Pons (tissue), 1 donor: ENCODE data around the gene ZNF385D.

Experiments
- DNase-seq: peaks from one replicate; pipeline ENCODE4 v3.0.0-alpha.2; 2016; ENCODE audit warnings: low spot score

Gene ZNF385D

GRCh38 chr3:21670386-21670785 lies 80.6 kb downstream of the ZNF385D start:
- DNase-seq: no peak

- no peak for DNase-seq
Measured at GRCh38 chr3:21668012-21668411, 83.0 kb downstream of the ZNF385D start.

DNA sequence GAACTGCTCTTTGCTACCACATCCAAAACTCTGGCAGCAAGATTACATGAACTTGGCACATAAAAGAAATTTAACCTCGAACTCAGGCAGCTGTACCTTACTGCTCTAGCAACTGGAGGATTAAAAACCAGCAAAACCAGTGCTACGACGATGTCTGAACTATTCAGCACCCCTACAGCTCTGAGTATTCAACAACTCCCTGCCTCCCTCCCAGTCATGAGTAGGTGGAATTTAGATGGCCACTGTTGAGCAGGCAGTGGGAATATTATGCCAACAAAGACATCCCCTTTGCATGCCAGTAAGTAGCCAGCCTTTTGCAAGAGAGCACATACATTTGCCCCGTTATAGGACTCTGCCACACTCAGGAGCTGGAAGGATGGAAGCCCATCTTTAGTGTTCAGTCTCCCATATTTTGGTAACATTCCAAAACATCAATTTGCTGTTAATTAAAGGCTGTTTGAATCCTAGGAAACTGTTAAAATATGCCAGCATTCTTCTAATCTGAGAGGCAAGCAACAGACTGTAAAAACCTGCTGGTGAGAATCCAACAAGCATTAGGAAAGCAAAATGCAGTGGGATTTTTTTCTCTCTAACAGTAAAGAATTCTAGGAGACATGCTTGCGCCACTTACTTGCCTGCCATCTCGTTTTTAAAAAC lies 85.4 kb downstream of the ZNF385D start:
- DNase-seq: no peak

- no peak for DNase-seq
Measured at GRCh38 chr3:21664996-21665395, 86.0 kb downstream of the ZNF385D start.

GRCh38 chr3:21662403-21662802 lies 88.6 kb downstream of the ZNF385D start:
- no peak for DNase-seq

DNA sequence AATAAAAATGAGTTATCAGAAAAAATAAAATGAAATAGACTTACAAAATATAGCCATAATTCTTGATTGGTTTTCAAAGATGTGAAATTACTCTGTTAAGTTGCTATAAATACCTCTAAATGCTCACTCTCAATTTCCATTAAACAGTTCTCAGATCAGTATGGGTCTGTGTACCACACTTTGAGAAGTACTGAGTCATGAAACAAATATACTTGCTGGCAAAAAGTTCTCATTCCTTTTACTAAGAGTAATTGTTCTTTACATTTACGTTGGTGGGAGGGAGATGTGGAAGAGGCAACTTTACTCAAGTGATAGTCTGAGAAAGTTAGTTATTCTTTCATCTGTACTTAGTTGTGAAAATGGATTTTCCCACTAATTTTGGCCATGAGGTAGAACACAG lies 96.3 kb downstream of the ZNF385D start:
- DNase-seq: no peak

DNA sequence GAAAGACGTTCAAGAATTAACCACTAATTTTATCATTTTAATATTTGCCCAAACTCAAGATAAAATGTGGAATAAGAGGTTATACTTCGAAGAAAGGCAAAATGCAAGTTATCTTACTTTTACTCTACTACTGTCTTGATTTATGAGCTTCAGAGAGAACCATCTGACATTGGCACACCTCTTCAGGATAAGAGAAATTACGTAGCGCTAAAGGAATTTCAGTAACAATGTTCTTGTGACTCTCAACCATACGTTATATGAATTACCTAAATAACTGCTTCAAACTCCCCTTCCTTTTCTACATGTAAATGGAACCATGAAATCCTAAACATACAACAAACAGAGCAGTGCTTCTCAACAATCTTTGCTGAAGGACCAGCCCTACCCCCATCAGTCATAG lies 96.8 kb downstream of the ZNF385D start:
- DNase-seq: no peak

DNA sequence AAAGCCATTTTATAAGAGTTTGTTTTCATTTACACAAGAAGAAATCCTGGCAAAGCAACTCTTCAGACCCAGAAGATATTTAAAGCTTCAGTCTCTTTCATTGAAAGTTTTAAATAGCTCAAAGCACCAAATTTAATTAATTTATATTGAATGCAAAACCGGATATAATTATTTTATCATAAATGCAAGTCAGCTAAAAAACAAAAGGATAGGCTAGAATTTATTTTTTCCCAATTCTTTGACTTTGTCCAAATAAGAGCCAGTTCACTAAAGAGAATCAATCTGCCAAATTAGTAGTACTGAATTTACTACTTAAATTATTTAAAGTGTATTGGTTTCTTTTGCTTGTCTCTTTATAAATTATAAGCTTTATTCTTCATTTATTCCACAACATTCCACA lies 101.5 kb downstream of the ZNF385D start:
- DNase-seq: no peak

GRCh38 chr3:21647961-21648360 lies 103.0 kb downstream of the ZNF385D start:
- no peak for DNase-seq

DNA sequence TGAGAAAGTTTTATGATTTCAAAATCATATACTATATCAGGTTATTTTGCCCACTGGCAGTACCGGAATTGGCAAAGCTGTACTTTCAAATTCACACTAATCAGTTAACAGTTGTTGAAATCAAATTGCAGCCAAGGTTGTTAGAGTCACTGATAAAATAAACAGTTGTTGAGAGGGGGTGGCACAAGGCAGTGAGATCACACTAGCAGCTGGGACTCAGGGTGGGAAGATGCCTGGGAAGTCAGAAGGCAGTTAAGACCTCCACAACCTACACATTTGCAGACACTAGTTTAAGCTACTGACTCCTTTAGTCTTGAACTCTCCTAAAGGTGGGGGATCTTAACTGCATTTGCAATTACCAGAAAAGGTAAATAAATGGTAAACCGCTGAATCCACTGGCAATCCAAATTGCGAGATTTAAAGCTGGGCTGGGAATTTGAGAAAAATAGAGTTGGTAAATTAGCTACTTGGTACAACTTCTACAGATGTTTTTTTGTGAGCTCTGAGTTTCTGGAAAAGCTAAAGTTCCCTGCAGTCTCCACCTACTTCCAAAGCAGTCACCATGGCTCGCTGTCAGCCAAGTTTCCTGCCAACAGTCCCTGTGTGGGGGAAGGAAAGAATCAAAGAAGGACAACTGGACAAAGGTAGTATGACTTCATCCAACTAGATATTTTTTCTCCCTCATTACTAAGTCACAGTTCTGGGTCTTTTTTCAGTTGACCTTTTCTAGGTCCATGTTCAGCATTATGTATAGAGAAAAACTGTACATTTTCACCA lies 105.7 kb downstream of the ZNF385D start:
- DNase-seq: peak; percentile 9

DNA sequence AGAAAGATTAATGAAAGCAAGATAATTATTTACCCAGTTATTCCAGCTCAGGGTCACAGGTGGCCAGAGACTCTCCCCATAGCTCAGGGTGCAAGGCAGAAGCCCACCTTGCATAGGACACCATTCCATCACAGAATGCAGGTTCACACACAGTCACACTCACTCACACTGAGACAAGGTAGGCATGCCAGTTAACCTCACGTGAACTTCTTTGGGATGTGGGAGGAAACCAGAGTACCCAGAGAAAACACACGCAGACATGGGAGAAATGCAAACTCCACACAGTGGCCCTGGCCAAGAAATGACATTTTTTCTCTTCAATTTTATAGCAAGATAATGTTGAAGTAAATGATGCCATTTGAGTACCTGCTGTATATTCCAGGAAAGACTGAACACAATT lies 106.7 kb downstream of the ZNF385D start:
- DNase-seq: no peak

- no peak for DNase-seq
Measured at GRCh38 chr3:21643752-21644151, 107.3 kb downstream of the ZNF385D start.

DNA sequence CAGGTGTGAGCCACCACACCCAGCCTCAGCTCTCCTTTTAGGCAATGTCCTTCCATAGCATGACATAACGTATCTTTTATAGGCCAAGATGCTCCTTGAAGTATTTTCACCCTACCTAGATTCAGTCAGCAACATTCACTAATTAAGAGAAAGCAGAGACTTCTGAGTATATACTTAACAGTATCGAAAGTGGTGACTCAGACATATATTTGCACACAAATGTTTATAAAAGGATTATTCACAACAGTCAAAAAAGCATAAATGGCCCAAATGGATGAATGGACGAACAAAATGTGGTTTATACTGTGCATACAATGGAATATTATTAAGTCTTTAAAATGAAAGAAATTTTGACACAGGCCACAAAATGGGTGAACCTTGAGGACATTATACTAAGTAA lies 108.6 kb downstream of the ZNF385D start:
- DNase-seq: no peak

DNA sequence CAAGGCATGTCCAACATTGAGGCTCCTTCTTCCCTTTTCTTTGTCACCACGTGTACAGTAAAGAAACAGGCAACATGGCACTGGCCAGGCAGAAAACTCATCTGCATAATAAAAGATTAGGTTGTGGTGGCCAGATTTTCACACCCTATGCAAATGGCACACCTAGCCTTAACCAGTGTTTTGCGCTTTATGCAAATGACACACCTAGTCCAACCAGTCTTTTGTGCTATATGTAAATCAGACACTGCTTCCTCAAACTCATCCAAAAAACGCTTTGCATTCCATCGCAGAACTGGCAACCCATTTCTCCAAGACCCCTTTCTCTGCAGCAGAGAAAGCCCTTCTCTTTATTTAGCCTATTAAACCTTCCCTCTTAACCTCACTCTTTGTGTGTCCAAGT lies 109.1 kb downstream of the ZNF385D start:
- no peak for DNase-seq

DNA sequence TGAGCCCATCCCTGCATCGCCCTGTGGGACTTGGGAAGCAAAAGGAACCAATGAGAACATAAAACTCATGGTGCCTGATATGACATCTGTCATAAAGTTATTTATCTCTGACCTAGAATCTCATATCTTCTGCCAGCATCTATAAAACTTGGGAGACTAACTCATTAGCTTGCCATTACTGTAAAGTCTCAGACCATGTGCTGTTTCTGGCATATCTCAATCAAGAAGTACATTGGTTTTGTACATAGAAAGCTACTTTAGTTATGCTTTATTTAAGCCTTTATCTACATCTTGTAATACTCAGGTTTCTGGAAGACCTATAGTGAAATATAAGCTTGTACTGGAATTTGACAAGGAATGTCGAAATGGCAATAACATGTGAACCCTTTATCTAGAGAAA lies 112.5 kb downstream of the ZNF385D start:
- DNase-seq: no peak

DNA sequence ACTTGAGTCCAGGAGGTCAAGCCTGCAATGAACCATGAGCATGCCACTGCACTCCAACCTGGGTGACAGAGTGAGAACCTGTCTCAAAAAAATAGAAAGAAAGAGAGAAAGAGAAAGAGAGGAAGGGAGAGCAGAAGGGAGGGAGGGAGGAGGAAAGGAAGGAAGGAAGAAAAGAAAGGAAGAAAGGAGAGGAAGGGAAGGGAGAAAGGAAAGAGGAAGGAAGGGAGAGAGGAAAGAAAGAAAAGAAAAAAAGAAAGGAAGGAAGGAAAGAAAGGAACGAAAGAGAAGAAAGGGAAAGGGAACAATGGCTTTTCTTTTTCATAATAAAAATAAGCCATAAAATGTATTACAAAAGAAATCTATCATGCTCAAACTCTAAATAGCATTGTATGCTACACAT lies 116.9 kb downstream of the ZNF385D start:
- DNase-seq: no peak

DNA sequence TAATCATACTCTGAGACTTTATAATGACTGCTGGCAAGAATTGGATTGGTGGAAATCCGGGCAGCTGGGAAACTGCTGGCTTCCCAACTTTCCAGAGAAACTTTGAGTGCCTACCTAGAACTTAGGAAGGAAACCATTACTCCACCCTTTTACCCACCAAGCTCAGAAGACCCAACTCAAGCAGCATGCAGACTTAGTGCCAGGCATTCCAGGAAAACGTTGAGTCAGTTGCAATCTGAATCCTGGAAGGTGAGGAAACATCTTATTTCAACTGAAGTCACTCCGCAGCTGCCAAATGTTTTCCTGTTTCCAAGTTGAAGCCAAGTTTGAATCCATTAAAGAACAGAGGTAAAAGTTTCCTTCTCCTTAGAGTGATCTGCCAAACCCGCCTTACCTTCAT lies 126.5 kb downstream of the ZNF385D start:
- no peak for DNase-seq

DNA sequence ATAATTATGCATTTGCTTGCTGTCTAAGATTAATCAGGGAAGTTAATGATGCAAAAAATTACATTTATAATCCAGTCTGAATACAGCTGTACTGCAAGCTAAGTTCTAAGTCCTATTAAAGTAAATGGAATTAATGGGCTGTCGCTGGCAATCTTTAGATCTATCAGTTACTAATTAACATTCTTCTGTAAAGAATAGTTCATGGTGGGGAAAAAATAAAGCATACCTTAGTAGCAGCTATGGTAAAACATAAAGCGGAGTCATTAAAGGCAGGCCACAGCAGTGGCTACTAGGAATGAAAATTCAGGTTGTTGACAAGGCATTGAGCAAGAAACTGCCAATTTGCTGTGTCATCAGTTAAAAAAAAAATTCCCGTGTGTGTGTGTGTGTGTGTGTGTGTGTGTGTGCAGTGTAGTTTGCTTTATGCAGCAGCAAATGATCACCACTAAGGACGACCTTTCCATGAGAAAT lies 129.8 kb downstream of the ZNF385D start:
- DNase-seq: no peak

- no peak for DNase-seq
Measured at GRCh38 chr3:21620511-21621155, 130.4 kb downstream of the ZNF385D start.

- no peak for DNase-seq
Measured at GRCh38 chr3:21618695-21619094, 132.3 kb downstream of the ZNF385D start.

- no peak for DNase-seq
Measured at GRCh38 chr3:21613372-21614070, 137.5 kb downstream of the ZNF385D start.

DNA sequence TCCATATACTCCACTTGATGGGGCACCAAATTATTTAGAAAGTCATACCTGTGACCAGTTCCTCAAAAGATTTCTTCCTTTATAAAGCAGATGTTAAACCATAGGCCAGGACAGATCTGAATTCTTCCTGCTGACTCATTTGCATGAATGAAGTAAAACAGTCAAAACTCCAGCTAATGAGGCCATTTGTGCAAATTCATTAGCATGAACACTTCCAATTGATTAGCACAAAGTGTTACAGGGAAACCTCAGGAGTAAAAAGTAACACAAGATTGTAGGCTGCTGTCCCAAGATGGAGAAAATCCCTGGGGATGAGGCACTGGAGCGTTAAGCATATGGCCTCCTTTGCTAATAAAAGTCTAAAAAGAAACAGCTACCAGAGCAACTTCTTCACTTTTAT lies 149.8 kb downstream of the ZNF385D start:
- DNase-seq: no peak

DNA sequence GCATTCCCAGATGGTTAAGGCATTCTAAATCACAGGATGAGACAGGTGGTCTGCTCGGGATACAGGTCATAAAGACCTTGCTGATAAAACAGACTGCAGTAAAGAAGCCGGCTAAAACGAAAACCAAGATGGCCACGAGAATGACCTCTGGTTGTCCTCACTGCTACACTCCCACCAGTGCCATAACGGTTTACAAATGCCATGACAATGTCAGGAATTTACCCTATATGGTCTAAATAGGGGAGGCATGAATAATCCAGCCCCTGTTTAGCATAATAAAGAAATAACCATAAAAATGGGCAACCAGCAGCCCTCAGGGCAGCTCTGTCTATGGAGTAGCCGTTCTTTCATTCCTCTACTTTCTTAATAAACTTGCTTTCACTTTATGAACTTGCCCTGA lies 151.1 kb downstream of the ZNF385D start:
- DNase-seq: no peak
